ENCODE measurements around the gene KIAA0586.

KIAA0586 gene

DNA sequence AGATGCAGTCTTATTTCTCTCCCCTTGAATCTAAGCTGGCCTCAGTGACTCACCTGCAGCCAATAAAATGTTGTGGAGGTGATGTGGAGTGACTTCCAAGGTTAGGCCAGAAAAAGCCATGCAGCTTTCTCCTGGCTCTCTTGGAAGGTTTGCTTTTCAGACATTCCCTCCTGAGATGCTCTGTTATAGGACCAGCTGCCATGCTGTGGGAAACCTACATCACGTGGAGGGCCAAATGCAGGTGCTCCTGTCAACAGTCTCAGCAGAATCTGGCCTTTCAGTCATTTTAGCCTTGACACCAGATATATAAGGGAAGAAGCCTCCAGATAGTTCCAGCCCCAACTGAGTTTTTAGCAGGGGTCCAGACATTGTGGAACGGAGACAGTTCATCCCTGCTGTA lies 172.2 kb downstream of the KIAA0586 start:
- no peak for FAIRE-seq

Data from islet of Langerhans (tissue), 1 donor.